CD4-positive, alpha-beta T cell treated with Interleukin-10 for 1 hour (primary cell): ENCODE results near the gene BPI.
"Not testable (repeated sequence)": the region's sequence is repeated elsewhere in the genome, so short reads cannot be mapped to it uniquely, and the experiment has no call there.

ENCODE experiments used
- DNase-seq: peaks from one replicate; pipeline ENCODE4 v3.0.0-alpha.2; 2020

Gene BPI

DNA sequence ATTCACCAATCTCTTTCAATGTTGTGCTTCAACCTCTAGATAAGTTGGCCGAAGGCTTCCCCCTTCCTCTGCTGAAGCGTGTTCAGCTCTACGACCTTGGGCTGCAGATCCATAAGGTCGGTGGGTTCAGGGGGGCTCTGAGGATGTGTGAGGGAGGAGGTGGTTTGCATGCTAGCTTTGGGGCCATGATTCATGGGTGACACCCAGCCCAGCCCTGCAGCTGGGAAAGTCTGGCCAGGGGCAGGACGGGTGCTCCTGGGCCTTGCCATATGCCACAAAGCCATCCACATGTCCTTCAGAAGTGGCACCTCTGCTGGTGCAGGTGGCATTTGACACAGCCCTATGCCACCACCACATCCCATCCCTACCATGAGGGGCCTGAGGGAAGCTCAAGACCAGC is 69.9 kb downstream of the BPI start:
- no peak for DNase-seq

- no peak for DNase-seq
Observed at GRCh38 chr20:38377039-38377685, 73.2 kb downstream of the BPI start.

DNA sequence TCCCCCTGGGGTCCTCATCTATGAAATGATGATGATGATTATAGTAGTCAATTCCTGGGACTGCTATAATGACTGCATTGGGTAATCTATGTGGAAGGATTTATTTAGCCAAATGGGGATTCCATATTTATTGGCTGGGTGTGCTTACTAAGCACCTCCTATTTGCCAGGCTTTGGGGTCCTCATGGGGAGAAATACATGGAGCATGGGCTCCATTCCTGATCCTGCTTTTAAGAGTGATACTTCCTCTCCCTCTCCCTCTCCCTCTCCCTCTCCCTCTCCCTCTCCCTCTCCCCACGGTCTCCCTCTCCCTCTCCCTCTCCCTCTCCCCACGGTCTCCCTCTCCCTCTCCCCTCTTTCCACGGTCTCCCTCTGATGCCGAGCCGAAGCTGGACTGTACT is 73.9 kb downstream of the BPI start:
- not testable (repeated sequence) for DNase-seq

DNA sequence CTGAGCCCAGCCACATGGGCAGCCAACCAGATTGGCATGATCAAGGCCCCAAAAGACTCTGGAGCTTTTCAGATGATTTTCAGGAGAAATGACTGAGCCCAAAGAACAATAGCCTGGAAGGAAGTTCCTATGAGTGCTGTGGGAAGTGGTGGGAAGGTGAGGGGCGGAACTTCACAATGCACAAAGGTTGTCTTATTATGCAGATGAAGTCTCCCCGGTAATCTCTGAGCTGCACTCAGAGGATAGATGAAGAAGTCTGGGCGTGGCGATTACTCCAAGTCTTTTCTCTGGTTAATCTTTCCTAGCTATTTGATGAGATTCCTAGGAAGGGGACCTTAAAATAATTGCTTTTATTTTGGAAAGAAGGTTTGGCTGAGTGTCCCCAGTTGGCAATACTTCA is 79.2 kb downstream of the BPI start:
- DNase-seq: no peak

DNA sequence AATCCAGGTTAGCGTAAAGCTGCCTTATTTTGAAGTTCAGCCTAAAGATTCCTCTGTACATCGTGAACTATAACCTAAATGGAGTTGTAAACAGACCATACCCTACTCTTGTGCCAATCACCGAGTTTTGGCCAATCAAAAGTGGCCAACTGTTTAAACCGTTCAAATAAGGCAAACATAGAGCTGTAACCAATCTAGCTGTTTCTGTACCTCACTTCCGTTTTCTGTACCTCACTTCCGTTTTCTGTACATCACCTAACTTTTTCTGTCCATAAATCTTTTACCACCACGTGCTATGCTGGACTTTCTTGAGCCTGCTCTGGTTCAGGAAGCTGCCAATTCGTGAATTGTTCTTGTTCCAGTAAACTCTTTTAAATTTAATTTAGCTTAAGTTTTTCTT is 82.0 kb downstream of the BPI start:
- no peak for DNase-seq

DNA sequence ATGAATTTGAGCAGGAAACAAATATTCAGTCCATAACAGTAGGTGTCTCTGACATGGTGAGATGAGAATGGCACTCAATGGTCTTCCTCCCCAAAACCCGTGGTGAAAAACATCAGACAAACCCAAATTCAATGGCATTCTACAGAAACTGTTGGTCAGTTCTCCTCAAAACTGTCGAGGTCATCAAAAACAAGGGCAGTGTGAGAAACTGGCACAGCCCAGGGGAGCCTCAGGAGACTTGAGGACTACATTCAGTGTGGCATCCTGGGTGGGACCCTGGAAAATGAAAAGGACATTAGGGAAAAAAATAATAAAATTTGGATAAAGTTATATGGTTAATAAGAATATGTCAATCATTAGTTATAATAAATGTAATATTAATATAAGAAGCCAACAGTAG is 82.9 kb downstream of the BPI start:
- no peak for DNase-seq
